Right renal cortex interstitium (tissue), 3 donors: Measurements from ENCODE around the gene FADD. TPM values are rescaled to one million over a fixed set of nuclear protein-coding genes. Genes with fewer than 3 reads are reported as not detected.
"Not testable (repeated sequence)": the region's sequence is repeated elsewhere in the genome, so short reads cannot be mapped to it uniquely, and the experiment has no call there.

Experiments
- DNase-seq, 3 donors: peaks; one replicate each; pipeline ENCODE4 v3.0.0-alpha.2; 2013; ENCODE audit warnings: low read depth in 3 of 3, low spot score in 2 of 3
- polyA plus RNA-seq, 3 donors: library from polyadenylated mRNA; unstranded; fragments of 120-200 nt; gene quantifications; one replicate each; pipeline ENCODE4 v1.2.1, GENCODE V29; 2013; ENCODE audit not compliant: insufficient read length in 3 of 3

Gene FADD
- polyA plus RNA-seq, 3 donors = 16.3 to 18.3 (median 17.3) TPM

GRCh38 chr11:70176940-70177689, 26.0 kb upstream of the FADD start:
- no peak for DNase-seq

- no peak for DNase-seq
Measured at GRCh38 chr11:70180906-70181305, 22.2 kb upstream of the FADD start.

DNA sequence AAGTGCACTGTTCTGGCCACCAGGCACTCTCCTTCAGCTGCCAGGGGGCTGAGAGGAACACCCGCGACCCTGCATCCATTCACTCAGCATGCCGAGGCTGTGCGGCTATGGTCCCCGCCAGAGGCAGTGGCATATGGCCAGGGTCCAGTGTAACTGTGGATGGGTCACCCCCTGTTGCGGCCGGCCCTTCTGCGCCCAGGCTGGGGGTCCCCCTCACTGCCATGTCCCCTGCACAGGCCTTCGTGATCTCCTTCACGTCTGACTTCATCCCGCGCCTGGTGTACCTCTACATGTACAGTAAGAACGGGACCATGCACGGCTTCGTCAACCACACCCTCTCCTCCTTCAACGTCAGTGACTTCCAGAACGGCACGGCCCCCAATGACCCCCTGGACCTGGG, 20.8 kb upstream of the FADD start:
- DNase-seq = no peak

DNA sequence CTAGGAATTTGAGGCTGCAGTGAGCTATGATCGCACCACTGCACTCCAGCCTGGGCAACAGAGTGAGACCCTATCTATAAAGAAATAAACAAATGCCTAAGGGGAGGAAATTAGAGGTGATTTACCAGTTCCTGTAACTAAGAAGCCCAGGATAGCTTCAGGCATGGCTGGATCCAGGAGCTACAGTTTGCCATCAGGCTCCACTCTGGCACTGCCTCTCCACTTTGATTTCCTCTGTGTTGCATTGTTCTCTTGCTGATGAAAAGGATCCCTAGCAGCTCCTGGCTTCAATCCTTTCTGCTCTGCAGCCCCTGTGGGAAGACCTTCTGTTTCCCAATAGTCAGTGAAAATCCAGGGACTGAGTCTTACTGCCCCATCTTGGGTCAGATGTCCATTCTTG, 20.1 kb upstream of the FADD start:
- DNase-seq = no peak

GRCh38 chr11:70183483-70184176, 19.5 kb upstream of the FADD start:
- DNase-seq = no peak

GRCh38 chr11:70184396-70184795, 18.7 kb upstream of the FADD start:
- DNase-seq = no peak

DNA sequence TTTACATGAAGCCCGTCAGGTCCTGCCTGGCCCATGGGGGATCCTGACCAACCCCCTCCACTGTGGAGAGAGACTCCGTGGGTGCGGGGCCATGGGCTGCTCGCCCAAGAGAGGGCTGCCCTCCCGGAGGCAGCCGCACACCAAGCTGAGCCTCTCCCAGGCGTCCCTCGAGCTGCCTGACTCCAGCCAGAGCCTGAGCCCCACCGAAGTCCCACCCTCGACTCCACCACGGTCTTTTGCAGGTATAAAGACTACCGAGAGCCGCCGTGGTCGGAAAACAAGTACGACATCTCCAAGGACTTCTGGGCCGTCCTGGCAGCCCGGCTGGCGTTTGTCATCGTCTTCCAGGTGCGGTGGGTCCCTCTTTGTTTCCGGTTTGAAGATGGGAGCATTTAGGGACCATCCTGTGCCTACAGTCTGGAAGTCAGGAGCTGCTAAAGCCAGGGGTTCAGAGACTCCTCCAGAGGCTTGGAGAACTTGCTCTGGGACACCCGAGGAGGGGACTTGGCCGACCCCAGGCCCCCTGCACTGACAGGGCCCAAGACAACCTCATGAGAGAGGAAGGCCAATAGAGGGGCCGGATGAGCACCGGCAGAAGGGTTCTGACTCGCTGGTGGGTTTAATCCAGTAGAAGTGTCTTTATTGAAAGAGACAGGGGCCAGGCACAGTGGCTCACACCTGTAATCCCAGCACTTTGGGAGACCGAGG, 17.6 kb upstream of the FADD start:
- no peak for DNase-seq

DNA sequence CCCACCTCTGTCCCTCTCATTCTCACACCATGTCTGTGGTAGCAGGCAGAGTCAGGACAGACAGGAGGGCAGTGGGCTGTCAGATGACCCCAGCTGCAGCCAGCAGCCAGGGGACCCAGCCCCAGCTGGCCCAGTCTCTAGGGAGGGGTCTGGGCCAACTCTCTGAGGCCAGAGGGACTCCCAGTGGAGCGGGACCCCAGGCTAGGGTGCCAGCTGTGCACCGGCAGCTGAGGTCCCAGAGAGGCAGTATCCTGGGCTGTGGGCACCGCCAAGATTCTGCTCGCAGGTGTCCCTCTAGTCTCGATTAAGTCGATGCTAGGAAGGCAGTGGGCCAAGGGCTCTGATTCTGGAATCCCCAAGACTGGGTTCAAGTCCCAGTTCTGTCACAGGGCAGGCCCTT, 16.7 kb upstream of the FADD start:
- no peak for DNase-seq

DNA sequence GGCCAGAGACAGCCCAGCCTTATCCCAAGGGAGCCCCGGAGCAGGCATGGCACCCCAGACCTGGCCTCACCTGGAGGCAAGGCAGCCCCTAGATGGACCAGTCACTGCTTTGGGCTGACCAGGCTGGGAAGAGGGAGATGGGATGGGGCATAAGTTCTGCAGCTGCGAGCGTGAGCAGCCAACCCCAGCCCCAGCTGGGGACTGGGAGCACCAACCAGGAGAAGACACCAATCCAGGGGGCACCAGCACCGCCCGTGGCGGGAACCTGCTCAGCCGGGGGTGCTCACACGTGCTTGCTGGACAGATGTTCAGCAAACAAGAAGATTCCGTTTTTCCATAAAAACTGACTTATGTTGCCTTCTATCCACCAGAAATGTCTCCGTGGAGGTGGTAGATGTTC, 16.2 kb upstream of the FADD start:
- DNase-seq = no peak

- no peak for DNase-seq
Measured at GRCh38 chr11:70187771-70188170, 15.3 kb upstream of the FADD start.

DNA sequence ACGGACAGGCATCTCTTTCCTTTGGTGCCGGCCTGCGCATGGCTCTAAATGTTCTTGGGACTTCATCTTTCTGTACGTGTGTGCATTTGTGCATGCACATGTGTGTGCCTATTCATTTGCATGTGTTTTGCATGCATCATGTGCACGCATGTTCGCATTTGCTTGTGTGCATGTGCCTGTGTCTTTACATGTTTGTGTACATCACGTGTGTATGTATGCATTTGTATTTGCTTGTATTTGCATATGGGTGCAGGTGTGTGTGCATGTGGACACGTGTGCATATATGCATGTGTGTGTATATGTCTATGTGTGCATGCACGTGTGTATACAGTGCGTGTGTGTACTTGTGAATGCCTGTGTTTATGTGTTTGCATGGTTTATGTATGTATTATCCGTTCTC, 13.5 kb upstream of the FADD start:
- DNase-seq = no peak

DNA sequence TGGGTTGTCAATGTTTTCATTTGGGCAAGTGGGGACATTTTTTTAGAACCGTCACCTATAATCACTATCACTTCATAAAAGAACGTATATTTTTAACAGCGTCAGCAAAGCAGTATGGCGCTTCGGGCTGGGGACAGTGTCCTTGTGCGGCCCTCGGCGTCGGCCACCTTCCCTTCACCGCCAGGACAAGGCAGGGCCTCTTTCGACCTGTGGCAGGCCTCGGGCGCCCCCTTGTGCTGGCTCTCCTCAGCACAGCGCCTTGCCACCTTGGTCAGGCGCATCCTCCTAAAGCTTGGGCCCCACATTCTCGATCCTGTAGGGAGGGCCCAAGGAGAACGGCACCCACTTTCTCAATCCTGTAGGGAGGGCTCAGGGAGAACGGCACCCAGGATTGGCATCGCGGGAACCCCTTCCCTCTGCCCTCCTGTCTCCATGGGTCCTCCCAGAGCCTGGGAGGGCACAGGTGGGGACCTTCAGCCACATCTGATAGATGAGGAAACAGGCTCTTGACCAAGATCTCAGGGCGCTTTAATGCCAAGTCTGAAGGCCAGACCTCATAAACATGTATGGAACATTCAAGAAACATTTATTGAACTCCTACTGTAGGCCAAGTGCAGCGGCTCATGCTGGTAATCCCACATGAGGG, 11.5 kb upstream of the FADD start:
- DNase-seq = no peak

- DNase-seq = no peak
Measured at GRCh38 chr11:70192666-70193410, 10.3 kb upstream of the FADD start.

GRCh38 chr11:70193411-70194292, 9.4 kb upstream of the FADD start:
- no peak for DNase-seq

- no peak for DNase-seq
Measured at GRCh38 chr11:70194792-70195791, 8.0 kb upstream of the FADD start.

GRCh38 chr11:70200212-70200844, 2.8 kb upstream of the FADD start:
- no peak for DNase-seq

GRCh38 chr11:70201047-70201446, 2.0 kb upstream of the FADD start:
- DNase-seq = not testable (repeated sequence)
